Measurements from ENCODE around the gene MMP28.

- TF ChIP-seq CTCF (IDR thresholded peaks at IDR 0.05) (no peak), EZH2 (IDR thresholded peaks at IDR 0.05; ENCODE audit: borderline replicate concordance, insufficient read depth, low read depth, low read length, poor library complexity, severe bottlenecking) (no peak)
These were observed 45.7 kb downstream of the MMP28 start for GRCh38 chr17:35749560-35750412.
